Progenitor cell of endocrine pancreas (in vitro differentiated cells): ENCODE results near the gene KLHDC7B. TPM values are rescaled to one million over a fixed set of nuclear protein-coding genes. Genes with fewer than 3 reads are reported as not detected.

Experiments
- DNase-seq: peaks from one replicate; pipeline ENCODE4 v3.0.0; 2021; ENCODE audit warnings: low spot score; ENCODE audit not compliant: unreplicated experiment
- H3K27ac Mint-ChIP-seq: 2 replicates; pipeline ENCODE4 v1.8.0; 2021; ENCODE audit warnings: mild to moderate bottlenecking, moderate library complexity, mixed read lengths
- H3K27me3 Mint-ChIP-seq: 2 replicates; pipeline ENCODE4 v1.8.0; 2021; ENCODE audit warnings: mixed read lengths
- H3K36me3 Mint-ChIP-seq: 2 replicates; pipeline ENCODE4 v1.8.0; 2022; ENCODE audit warnings: mixed read lengths; ENCODE audit not compliant: insufficient read depth
- H3K4me1 Mint-ChIP-seq: 2 replicates; pipeline ENCODE4 v1.8.0; 2021; ENCODE audit warnings: low read depth, mixed read lengths
- H3K4me3 Mint-ChIP-seq: 2 replicates; pipeline ENCODE4 v1.8.0; 2021; ENCODE audit warnings: low read depth, mild to moderate bottlenecking, moderate library complexity, mixed read lengths
- H3K9me3 Mint-ChIP-seq: 2 replicates; pipeline ENCODE4 v1.8.0; 2021; ENCODE audit warnings: low read depth, mixed read lengths
- total RNA-seq: library from RNA; stranded (reverse); gene quantifications from 2 replicates; pipeline ENCODE4 v1.2.1, GENCODE V29; 2021
- TF ChIP-seq, protein P1 (sequence below): fragments of 200-600 bp; sonication (generic); IDR thresholded peaks from one replicate; pipeline ENCODE4 v1.5.0; 2021; ENCODE audit warnings: antibody characterized with exemption, mild to moderate bottlenecking; ENCODE audit not compliant: unreplicated experiment

KLHDC7B gene
- total RNA-seq, 1 donor from 2014 or later = not detected

DNA sequence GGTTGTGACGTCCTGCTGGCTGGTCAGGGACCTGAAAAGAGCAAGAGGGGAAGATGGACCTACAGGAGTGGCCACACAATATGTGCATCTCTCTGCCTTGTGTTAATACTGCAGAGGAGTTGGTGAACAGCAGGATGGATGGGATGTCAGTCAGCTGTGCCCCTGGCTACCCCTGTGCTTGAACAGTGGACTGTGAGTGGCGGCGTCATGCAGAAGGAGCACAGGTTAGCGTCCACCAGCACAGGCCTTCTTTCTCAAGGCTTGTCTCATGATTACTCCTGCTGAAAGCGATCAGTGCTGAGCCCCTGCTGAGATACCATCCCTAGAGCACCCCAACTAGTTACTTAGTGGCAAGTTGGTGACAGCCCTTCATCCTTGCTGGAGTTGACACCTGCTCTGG lies 40.7 kb downstream of the KLHDC7B start:
- Mint-ChIP-seq H3K36me3 (no peaks in the 10 kb centered on the region), H3K4me3 (no peak overlapping the region)
- TF ChIP-seq, protein P1, sequence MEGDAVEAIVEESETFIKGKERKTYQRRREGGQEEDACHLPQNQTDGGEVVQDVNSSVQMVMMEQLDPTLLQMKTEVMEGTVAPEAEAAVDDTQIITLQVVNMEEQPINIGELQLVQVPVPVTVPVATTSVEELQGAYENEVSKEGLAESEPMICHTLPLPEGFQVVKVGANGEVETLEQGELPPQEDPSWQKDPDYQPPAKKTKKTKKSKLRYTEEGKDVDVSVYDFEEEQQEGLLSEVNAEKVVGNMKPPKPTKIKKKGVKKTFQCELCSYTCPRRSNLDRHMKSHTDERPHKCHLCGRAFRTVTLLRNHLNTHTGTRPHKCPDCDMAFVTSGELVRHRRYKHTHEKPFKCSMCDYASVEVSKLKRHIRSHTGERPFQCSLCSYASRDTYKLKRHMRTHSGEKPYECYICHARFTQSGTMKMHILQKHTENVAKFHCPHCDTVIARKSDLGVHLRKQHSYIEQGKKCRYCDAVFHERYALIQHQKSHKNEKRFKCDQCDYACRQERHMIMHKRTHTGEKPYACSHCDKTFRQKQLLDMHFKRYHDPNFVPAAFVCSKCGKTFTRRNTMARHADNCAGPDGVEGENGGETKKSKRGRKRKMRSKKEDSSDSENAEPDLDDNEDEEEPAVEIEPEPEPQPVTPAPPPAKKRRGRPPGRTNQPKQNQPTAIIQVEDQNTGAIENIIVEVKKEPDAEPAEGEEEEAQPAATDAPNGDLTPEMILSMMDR = no peak

DNA sequence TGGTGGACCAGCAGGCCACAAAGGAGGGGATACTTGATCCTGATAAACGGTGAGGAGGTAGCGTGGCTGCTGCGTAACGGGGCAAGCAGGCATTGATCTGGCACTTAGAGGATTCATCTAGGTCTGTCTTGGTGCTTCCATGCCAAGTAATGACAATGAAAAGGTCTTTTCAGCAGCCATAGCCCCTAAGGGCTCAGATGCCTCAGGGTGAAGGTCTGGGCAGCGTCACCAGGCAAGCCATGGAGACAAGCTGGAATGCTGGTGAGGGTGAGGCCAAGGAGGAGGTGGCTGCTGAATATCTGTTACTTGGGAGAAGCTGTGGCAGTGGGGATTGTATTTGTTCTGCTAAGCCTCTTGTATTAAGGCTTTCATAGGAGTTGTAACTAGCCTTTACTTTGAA lies 41.7 kb downstream of the KLHDC7B start:
- Mint-ChIP-seq H3K27me3 (peaks cover 12% of the 10 kb centered on the region), H3K4me3 (no peak overlapping the region), H3K4me1 (peaks cover 5% of the 10 kb centered on the region), H3K9me3 (no peaks in the 10 kb centered on the region), H3K36me3 (peaks cover 2% of the 10 kb centered on the region), H3K27ac (no peak overlapping the region)
- DNase-seq = no peak
- TF ChIP-seq, protein P1 = no peak

More for the DNA sequence above, 40.7 kb downstream of the KLHDC7B start:
- Mint-ChIP-seq H3K4me1 (peaks cover 5% of the 10 kb centered on the region), H3K27me3 (peaks cover 12% of the 10 kb centered on the region), H3K27ac (peak overlapping the region; percentile 4), H3K9me3 (no peaks in the 10 kb centered on the region)
- no peak for DNase-seq

DNA sequence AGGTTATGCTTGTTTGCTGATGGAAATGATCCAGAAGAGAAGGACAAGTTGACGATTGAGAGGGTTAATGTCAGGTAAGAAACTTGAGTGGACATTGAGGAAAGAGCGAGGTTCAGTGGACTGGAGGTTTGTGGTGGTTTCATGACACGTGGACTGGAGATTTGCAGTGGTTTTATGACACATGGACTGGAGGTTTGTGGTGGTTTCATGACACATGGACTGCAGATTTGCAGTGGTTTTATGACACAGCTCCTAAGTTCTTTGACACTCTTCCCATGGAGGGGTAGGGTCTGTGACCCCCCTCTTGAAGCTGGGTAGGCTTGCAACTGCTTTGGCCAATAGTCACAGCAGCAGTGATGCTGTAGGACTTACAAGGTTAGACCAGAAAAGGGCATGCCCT lies 49.5 kb downstream of the KLHDC7B start:
- TF ChIP-seq, protein P1 = no peak
- peaks cover 6% of the 10 kb centered on the region for H3K36me3 Mint-ChIP-seq
- H3K9me3 Mint-ChIP-seq = no peaks in the 10 kb centered on the region
- no peak for DNase-seq
- H3K4me3 Mint-ChIP-seq = no peak overlapping the region
- peaks cover 4% of the 10 kb centered on the region for H3K4me1 Mint-ChIP-seq
- H3K27me3 Mint-ChIP-seq = peaks cover 19% of the 10 kb centered on the region
- H3K27ac Mint-ChIP-seq = no peak overlapping the region

DNA sequence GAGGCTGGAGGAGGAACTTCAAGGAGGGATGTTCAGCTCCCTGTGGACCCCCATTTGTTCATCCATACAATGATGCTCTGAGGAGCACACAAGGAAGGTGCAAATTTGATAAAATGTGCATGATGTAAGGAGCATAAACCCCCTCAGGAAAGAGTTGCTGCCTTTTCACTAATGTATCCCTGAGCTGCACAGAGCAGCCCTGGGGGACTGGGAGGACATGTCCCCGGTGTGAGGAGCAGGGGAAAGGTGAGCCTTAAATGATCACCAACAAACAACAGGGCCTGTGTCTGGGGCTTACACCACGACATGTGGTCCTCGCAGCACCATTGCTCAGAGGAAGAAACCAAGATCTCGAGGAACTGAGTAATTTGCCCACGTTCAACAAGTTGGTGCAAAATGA lies 51.4 kb downstream of the KLHDC7B start:
- Mint-ChIP-seq H3K27ac (no peak overlapping the region), H3K27me3 (peaks cover 26% of the 10 kb centered on the region), H3K36me3 (peaks cover 6% of the 10 kb centered on the region), H3K9me3 (no peaks in the 10 kb centered on the region), H3K4me1 (peaks cover 5% of the 10 kb centered on the region), H3K4me3 (no peak overlapping the region)
- no peak for DNase-seq
- TF ChIP-seq, protein P1 = no peak

DNA sequence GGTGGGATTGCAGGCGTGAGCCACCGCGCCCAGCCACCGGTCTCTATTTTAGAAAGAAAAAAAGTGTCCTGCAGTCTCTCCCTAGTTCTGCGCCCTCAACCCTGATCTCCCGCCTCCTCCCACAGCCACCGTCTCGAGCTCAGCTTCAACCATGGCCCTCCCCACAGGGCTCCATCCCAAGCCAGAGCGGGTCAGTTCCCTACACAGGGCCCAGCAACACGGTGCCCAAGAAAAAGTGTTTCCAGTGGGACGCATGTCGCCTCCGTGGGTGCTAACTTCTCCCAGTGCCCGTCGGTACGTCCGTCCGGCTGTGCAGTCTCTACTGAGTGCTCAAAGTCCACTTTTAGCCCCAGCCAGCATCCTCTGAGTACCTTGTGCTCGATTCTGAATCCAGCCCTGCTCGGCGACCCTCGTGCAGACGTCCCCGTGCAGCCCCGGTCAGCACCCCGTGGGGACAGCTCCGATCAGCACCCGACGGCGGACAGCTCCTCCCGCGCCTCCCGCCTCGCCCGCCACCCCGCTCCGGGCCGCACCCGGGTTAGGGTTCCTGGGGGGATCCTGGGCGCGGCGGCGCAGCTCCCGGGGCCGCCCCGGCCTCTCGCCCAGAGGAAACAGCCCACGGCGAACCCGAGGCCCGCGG lies 54.2 kb downstream of the KLHDC7B start:
- no peaks in the 10 kb centered on the region for H3K9me3 Mint-ChIP-seq
- peaks cover 37% of the 10 kb centered on the region for H3K27me3 Mint-ChIP-seq
- TF ChIP-seq, protein P1 = no peak
- no peak overlapping the region for H3K27ac Mint-ChIP-seq
- H3K4me3 Mint-ChIP-seq = peak overlapping the region; percentile 67
- peaks cover 5% of the 10 kb centered on the region for H3K36me3 Mint-ChIP-seq
- DNase-seq = peak; percentile 80
- peaks cover 5% of the 10 kb centered on the region for H3K4me1 Mint-ChIP-seq
